ENCODE data around the gene LPCAT4.
A peak's percentile ranks its signal among the peaks of the same experiment; 100 is the strongest.
"Not testable (repeated sequence)": the region's sequence is repeated elsewhere in the genome, so short reads cannot be mapped to it uniquely, and the experiment has no call there.

Gene LPCAT4
- total RNA-seq, result 8.6 to 36.8 (median 34.5) reads per million in 3 experiments

GRCh38 chr15:34367101-34368081 is at the start of gene LPCAT4:
LPCAT4 (minus strand) TSS chr15:34367196; CDS start chr15:34367100, 96 bp downstream.
- DNase-seq, result peak; percentile 90

GRCh38 chr15:34409511-34409910 is 42.5 kb upstream of the LPCAT4 start:
- not testable (repeated sequence) for DNase-seq

GRCh38 chr15:34408973-34409372 is 42.0 kb upstream of the LPCAT4 start:
- not testable (repeated sequence) for DNase-seq

DNA sequence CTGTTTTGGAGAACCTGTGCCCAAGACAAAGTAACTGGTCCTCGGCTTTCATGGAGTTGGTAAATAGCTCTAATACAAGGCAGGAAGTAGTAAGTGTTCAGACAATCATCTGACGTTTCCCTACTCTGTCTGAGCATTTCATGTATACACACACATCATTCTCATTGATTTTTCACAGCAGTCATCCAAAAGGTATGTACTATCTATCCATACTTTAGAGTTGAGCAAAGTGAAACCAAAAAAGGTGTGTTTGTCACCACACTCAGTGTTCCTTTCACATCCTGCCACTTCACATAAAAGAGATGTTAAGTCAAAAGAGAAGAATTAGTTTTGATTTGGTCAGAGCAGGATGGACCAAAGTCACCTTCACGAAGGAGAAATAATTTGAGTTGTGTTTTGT is 36.9 kb upstream of the LPCAT4 start:
- not testable (repeated sequence) for DNase-seq

DNA sequence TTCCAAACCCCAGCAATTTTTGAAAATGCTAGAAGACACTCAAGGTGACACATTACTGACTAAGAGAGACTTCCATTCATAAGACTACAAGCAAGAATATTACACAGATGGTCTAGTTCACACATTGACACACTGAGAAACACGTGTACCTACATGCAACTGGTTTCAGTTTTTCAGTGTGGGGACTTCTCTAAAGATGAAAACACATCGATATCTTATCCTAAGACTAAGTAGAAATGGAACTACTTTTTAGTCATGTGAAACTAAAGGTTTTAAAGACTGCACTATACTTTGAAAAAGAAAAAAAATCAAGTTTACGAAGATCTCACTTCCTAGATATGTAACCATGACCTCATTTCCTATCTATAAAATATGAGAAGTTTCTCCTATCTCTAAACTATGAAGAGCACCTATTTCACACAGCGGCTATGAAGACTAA is 36.2 kb upstream of the LPCAT4 start:
- not testable (repeated sequence) for DNase-seq

DNA sequence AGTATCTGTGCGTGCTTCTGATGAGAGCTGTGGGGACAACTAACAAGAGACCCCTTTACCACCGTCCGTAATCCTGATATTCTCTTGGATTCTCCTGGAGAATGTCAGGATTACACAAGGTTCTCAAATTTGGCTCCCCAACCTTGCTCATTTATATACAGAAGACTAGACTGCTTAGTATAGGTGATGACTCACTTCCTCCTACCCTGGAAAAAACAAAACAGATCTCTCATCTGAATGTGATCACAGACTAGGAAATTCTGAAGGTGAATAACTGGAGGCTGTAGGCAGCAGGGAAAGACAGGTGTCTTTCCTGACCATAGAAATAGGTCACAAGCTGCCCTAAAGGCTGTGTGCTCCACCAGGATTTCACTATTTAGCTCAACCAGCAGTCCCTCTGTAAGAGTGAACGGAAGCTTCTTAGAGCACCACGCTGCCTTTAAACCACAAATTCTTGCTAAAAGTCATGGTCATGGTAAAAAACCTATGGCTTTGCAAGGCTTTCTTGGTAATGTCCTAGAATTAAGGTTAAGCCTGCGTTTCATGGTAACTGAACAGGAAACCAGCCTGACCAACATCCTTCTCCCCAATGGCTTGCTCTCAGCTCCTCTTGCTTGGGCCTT is 30.8 kb upstream of the LPCAT4 start:
- not testable (repeated sequence) for DNase-seq

GRCh38 chr15:34392981-34393380 is 26.0 kb upstream of the LPCAT4 start:
- not testable (repeated sequence) for DNase-seq

- DNase-seq, result not testable (repeated sequence)
Measured at GRCh38 chr15:34389594-34390086, 22.6 kb upstream of the LPCAT4 start.

- DNase-seq, result not testable (repeated sequence)
Measured at GRCh38 chr15:34381829-34382521, 15.0 kb upstream of the LPCAT4 start.

DNA sequence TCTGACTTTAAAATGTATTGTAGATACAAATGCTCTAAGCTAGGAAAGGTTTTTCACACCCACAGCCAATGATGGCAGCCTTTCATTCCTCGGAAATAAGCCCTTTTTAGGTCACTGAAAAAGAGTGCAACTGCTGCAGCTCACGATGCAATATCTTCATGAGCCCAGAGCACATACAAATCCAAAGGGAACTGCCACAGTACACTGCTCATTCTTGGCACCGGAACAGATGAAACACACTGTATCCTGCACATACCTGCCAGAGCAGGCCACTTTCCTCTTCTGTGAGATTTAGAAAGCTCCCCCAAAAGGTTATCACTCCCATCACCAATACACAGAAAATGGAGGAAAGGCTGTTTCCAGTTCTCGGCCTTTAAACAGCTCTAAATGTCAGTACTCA is 13.5 kb upstream of the LPCAT4 start:
- DNase-seq, result not testable (repeated sequence)

GRCh38 chr15:34376856-34377255 is 9.9 kb upstream of the LPCAT4 start:
- DNase-seq, result no peak

GRCh38 chr15:34375541-34375940 is 8.5 kb upstream of the LPCAT4 start:
- DNase-seq, result not testable (repeated sequence)

- DNase-seq, result no peak
Measured at GRCh38 chr15:34374816-34375215, 7.8 kb upstream of the LPCAT4 start.

GRCh38 chr15:34373951-34374350 is 7.0 kb upstream of the LPCAT4 start:
- no peak for DNase-seq

- no peak for DNase-seq
Measured at GRCh38 chr15:34370643-34371042, 3.6 kb upstream of the LPCAT4 start.

GRCh38 chr15:34370129-34370528 is 3.1 kb upstream of the LPCAT4 start:
- DNase-seq, result no peak

GRCh38 chr15:34366271-34367065 is 528 bp downstream of the LPCAT4 start:
- peak; percentile 35 for DNase-seq

DNA sequence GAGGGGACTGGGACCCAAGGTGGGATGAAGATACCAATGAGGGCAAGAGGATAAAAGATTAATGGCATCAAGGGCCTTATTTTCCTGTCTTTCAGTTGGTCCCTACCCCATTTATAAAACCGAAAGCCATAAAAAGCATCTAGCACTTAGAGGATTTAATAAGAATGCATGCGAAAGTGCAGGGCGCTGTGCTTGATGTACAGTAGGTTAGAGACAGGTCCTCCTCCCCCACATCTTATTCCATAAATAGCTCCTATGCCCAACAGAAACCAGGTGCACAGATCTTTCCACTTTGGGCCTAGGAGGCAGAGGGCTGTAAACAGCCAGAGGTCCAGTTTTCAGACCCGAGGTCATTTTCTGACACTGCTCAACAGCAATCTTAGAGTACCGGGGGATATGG is 1.2 kb downstream of the LPCAT4 start:
- DNase-seq, result no peak

DNA sequence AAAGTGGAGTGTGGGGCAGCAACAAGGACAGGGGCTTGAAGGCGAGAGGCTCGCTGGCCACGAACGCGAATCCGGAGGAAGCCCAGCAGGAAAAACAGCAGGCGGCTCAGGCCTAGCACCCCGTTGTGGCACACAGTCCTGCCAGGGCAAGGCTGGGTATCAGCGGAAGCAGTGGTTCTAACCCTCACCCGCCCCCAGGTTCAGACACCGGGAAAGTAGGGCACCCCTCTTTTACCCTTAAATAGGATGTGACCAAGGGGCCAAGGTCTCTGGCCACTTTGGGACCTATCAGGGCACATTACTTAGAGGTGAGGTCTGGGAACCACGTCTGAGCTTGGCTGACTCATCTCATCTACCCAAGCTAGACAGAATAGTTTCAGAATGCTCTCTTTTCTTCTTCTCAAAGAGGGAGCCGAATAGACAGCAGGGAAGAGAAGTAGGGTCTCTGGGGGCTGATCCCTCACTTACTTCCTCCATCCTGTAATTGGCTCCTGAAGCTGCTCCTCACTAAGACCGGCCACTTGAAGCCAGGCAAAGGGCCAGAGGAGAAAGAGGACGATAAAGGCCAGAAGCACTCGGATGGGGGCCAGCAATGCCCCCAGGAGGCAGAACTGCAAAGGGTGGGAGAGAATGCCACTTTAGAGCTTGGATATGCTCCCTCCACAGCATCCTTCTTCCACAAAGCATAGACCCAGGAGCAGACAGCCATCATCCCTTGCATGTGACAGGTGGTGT is 1.7 kb downstream of the LPCAT4 start:
- no peak for DNase-seq

DNA sequence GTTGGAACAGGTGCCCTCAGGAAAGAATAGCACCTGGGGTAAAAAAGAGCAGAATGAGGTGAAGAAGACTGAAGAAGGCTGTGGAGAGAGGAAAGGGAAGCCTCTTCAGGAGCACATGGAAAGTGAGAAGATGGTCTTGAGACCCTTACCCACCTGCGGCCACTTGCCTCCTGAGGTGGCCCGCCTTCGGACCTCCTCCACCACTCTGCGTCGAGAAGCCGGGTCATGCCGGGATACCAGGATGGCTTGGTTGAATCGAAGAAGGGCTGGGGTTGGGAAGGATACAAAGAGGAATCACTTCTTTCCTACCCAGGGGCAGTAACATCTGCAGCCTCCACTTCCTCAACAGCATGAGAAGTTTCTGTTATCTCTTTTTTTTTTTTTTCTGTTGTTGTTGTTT is 3.0 kb downstream of the LPCAT4 start:
- DNase-seq, result no peak

DNA sequence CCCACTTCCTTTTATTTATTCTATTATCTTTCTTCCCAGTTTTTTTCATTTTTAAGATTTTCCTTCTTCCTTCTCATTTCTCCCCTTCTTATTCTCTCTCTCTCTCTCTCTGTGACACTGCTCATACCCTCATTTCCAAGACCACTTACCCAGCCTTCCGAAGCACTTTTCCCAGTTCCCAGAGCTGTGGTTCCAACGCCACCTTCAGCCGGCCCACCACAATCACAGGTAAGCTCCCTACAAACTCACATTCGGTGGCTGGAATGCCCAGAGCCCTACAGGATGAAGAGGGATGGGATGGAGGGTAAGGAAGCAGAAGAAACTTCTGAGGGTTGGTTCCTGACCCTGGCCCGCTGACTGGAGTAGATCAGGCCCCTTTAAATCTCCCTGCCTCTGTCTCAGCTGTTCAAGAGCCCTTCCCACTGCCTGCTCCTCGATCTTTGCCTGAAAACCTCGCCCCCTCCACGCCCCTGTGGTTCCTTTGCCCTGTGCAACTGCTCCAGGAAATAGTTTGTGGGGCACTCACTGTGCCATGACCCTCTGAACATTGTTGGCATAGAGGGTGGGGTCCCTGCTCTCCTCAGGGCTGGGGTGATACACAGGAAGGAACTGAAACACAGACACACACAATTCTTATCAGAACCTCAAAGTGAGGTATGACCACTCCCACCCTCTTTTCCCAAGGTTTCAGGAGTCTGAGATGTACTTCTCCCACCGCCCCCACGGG is 4.8 kb downstream of the LPCAT4 start:
- no peak for DNase-seq
